ENCODE measurements around the gene RFC3. TPM values are rescaled to one million over a fixed set of nuclear protein-coding genes. Genes with fewer than 3 reads are reported as not detected.

Gene RFC3, protein sequence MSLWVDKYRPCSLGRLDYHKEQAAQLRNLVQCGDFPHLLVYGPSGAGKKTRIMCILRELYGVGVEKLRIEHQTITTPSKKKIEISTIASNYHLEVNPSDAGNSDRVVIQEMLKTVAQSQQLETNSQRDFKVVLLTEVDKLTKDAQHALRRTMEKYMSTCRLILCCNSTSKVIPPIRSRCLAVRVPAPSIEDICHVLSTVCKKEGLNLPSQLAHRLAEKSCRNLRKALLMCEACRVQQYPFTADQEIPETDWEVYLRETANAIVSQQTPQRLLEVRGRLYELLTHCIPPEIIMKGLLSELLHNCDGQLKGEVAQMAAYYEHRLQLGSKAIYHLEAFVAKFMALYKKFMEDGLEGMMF
- total RNA-seq (1 to 10 TPM; 5.7 to 8.7 (median 6.1) TPM), total RNA-seq (4.0 to 100 (median 8.8) reads per million in 29 experiments)
- 7.4 TPM for total RNA-seq (2013)

DNA sequence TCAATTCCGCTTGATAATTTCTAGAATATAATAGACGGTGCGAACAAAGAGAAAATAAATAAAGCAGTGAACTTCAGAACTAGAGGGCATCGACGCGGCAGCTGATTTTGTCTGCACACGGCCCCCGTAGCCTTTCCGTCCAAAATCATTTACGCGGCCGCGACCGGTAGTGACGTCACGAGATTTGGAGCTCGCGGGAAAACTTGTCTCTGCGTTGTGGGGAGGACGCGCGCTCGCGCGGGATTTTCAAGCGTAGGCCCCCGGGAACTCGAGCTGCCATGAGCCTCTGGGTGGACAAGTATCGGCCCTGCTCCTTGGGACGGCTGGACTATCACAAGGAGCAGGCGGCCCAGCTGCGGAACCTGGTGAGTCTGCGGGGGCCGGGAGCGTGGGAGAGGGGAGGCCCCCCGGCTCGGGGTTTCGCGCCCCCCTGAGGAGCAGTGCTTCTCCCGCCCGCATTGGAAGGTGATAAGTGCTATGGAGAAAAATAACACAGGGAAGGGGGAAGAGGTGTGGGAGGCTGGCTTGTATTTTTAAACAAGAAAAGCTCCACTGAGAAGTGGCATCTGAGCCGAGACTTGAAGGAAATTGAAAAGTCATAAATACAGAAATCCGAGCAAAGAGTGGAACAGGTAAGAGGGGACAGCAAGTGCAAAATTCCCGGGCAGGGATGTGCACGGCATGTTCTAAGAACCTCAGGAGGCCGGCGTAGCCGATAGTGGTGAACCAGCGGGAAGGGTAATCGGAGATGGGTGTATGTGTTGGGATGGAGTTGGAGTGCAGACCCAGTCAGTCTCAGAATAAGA lies at the start of gene RFC3:
Gene RFC3, plus strand, starts transcription at position 249 of the 806 bp plus-strand sequence. Its CDS starts 30 bp downstream, at position 279.
- DNase-seq (peak; percentile 74 to 95 (median 87)), ATAC-seq (replicated peaks in 1 of 4) (peak; percentile 89 to 95 (median 92))
- POLR2A ChIA-PET: interaction anchor here in 1 of 2 donors (1.4 kb wide), 1 partner anchor 275 kb away, joined by 9 read pairs; no protein-coding TSS in a partner anchor
- H3K4me1 ChIP-seq (ENCODE audit: control insufficient read depth in 1 of 2, extremely low read depth in 1 of 2, insufficient read depth in 2 of 2, low read length in 2 of 2): peaks cover 4 to 10% of the 10 kb centered on the region in 2 experiments
- CTCF ChIA-PET: interaction anchor here in 1 of 2 donors (0.6 to 1.4 kb wide), 6 partner anchors 18 to 1237 kb away, joined by 3 to 8 read pairs (median 4); no protein-coding TSS in a partner anchor
- Mint-ChIP-seq H3K4me1 (peaks cover 15 to 29% (median 19%) of the 10 kb centered on the region in 3 donors), H3K27ac (peak within 1 kb of the TSS; percentile 86), H3K27me3 (peaks cover 0 to 3% of the 10 kb centered on the region in 2 donors), H3K9me3 (no peaks in the 10 kb centered on the region), H3K4me3 (peak within 1 kb of the TSS; percentile 91 to 96 (median 94)), H3K36me3 (peaks cover 14% of the 10 kb centered on the region)
- peak within 1 kb of the TSS; percentile 34 for H3K27ac ChIP-seq (ENCODE audit: low read length)
- H3K36me3 ChIP-seq (ENCODE audit: control insufficient read depth in 2 of 2, extremely low read depth in 1 of 2, insufficient read depth in 1 of 2, low read length in 1 of 2): no peaks in the 10 kb centered on the region
- H3K27me3 ChIP-seq (replicated peaks in 1 of 2; ENCODE audit: control insufficient read depth in 2 of 2, extremely low read depth in 1 of 2, insufficient read depth in 2 of 2, low read length in 1 of 2): no peaks in the 10 kb centered on the region
- H3K4me3 ChIP-seq (ENCODE audit: control insufficient read depth in 1 of 2, extremely low read depth in 1 of 2, low read length in 1 of 2): peak within 1 kb of the TSS; percentile 77 to 89
- 0% methylated on average over 49 of the region's 50 CpGs for WGBS (ENCODE audit: insufficient coverage)
- H3K9me3 ChIP-seq: no peaks in the 10 kb centered on the region

DNA sequence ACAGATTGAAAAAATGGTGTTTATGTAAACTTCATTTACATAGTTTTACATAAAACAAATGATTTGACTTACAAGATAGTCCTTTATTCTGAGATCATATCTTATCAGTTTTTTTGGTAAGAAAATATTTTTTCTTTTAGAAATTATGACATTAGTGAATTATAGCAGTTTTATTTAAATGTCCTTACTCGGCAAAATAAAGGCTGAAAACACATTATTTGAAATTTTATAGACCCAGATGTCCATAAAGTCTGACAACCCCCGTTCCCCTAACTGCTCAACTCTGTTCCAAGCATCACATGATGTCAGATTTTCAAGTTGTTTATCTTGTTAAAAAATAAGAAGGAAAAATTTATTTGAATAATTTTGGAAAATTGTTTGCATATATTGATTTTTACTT lies 46.7 kb upstream of the RFC3 start:
- H3K4me3 Mint-ChIP-seq: no peak overlapping the region
- CTCF ChIA-PET: no interaction called here
- no peak overlapping the region for H3K27ac Mint-ChIP-seq
- Histone ChIP-seq H3K4me1 (ENCODE audit: control insufficient read depth in 1 of 2, extremely low read depth in 1 of 2, insufficient read depth in 2 of 2, low read length in 2 of 2) (peaks cover 0 to under 1% of the 10 kb centered on the region in 2 experiments), H3K4me3 (ENCODE audit: control insufficient read depth in 1 of 2, extremely low read depth in 1 of 2, low read length in 1 of 2) (no peak overlapping the region), H3K36me3 (ENCODE audit: control insufficient read depth in 2 of 2, extremely low read depth in 1 of 2, insufficient read depth in 1 of 2, low read length in 1 of 2) (no peaks in the 10 kb centered on the region), H3K9me3 (no peaks in the 10 kb centered on the region), H3K27ac (ENCODE audit: low read length) (no peak overlapping the region), H3K27me3 (replicated peaks in 1 of 2; ENCODE audit: control insufficient read depth in 2 of 2, extremely low read depth in 1 of 2, insufficient read depth in 2 of 2, low read length in 1 of 2) (no peaks in the 10 kb centered on the region)
- WGBS (ENCODE audit: insufficient coverage): no CpG with 5 or more reads among the region's 2 CpGs
- POLR2A ChIA-PET: no interaction called here
- ATAC-seq (replicated peaks in 1 of 4): no peak
- H3K36me3 Mint-ChIP-seq: no peaks in the 10 kb centered on the region
- no peak for DNase-seq
- H3K4me1 Mint-ChIP-seq: peaks cover 3 to 7% (median 7%) of the 10 kb centered on the region in 3 donors
- H3K9me3 Mint-ChIP-seq: peaks cover 0 to 4% (median 0%) of the 10 kb centered on the region in 3 donors
- H3K27me3 Mint-ChIP-seq: peaks cover 6 to 9% of the 10 kb centered on the region in 2 donors

DNA sequence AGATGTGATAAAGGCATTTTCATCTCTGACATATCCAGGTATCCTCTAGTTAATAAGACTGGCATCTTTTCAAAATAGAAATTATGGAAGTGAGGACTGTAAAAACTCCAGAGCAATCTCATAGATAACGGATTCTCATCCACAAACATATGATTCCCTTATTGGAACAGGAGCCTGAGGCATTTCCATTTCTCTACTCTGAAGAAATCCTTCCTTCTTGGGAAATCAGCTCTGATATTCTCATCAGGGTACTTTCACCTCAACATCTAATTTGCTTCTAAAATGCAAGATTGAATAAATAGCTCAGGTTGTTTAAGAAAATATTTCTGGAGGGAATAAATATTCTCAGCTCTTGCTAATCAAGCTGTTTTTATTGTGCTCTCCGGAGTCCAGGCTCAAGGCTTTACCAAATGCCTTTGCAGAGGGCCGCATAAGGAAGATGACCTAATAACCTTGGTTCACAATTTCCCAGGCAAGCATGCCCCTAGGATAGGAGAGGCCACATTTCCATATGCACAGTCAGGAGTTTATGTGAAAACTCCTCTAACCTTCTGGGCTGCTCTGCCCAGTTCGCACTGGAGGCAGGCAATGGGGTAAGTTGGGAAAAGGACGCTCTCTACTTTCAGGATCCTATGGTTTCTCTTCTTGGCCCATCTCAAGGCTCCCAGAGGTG lies 44.0 kb upstream of the RFC3 start:
- Mint-ChIP-seq H3K4me3 (no peak overlapping the region), H3K4me1 (peaks cover 6 to 10% (median 8%) of the 10 kb centered on the region in 3 donors), H3K27ac (no peak overlapping the region), H3K9me3 (no peaks in the 10 kb centered on the region), H3K27me3 (peaks cover 5% of the 10 kb centered on the region in 2 donors), H3K36me3 (no peaks in the 10 kb centered on the region)
- DNase-seq (no peak), ATAC-seq (replicated peaks in 1 of 4) (no peak)
- H3K4me1 ChIP-seq (ENCODE audit: control insufficient read depth in 1 of 2, extremely low read depth in 1 of 2, insufficient read depth in 2 of 2, low read length in 2 of 2): peaks cover 0 to 3% of the 10 kb centered on the region in 2 experiments
- no peaks in the 10 kb centered on the region for H3K27me3 ChIP-seq (replicated peaks in 1 of 2; ENCODE audit: control insufficient read depth in 2 of 2, extremely low read depth in 1 of 2, insufficient read depth in 2 of 2, low read length in 1 of 2)
- no peaks in the 10 kb centered on the region for H3K36me3 ChIP-seq (ENCODE audit: control insufficient read depth in 2 of 2, extremely low read depth in 1 of 2, insufficient read depth in 1 of 2, low read length in 1 of 2)
- H3K27ac ChIP-seq (ENCODE audit: low read length): no peak overlapping the region
- POLR2A ChIA-PET: no interaction called here
- CTCF ChIA-PET: interaction anchor here in 1 of 2 donors (0.6 kb wide), 1 partner anchor 151 kb away, joined by 3 read pairs; no protein-coding TSS in a partner anchor
- H3K4me3 ChIP-seq (ENCODE audit: control insufficient read depth in 1 of 2, extremely low read depth in 1 of 2, low read length in 1 of 2): no peak overlapping the region
- WGBS (ENCODE audit: insufficient coverage): 100% methylated on average over 1 of the region's 5 CpGs
- no peaks in the 10 kb centered on the region for H3K9me3 ChIP-seq

DNA sequence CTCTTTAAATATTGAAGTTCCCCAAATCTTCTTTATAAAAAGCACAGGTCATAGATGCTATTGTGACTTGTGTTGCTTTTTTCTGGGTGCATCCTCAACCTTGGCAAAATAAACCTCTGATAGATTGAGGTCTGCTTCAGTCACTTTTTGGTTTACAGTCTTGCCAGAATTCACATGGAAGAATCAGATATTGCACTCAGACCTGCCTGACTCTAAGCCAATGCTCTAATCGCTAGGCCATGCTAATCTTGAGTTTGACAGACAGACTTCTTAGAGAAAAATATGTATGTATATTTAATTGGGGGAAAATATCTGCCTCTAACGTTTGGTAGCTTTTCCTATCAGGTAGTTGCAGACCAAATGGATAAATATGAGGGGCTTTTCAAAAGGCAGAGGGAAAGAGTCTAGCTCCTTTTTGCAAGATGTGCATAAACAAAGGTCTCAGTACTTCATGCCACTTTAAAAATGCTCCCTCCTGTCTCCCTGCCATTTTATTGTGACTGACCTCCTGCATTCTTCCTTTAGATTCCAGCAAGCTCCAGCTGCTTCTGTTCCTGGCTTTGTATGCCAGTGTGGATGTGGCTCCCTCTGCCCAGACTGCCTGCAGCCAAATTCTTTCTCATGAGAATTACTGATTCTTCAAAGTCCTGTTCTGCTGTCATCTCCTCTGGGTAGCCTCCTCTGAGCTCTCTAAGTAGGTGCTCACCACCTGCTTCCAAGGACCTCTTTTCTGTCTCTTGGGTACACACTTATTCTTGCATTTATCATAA lies 42.4 kb upstream of the RFC3 start:
- no peaks in the 10 kb centered on the region for H3K36me3 Mint-ChIP-seq
- ATAC-seq (replicated peaks in 1 of 4): no peak
- ChIA-PET CTCF (no interaction called here), POLR2A (interaction anchor here (0.5 to 0.6 kb wide), 2 partner anchors 25 to 1847 kb away, joined by 3 read pairs; no protein-coding TSS in a partner anchor)
- H3K9me3 Mint-ChIP-seq: no peaks in the 10 kb centered on the region
- no peak for DNase-seq
- Histone ChIP-seq H3K27me3 (replicated peaks in 1 of 2; ENCODE audit: control insufficient read depth in 2 of 2, extremely low read depth in 1 of 2, insufficient read depth in 2 of 2, low read length in 1 of 2) (no peaks in the 10 kb centered on the region), H3K9me3 (no peaks in the 10 kb centered on the region), H3K4me3 (ENCODE audit: control insufficient read depth in 1 of 2, extremely low read depth in 1 of 2, low read length in 1 of 2) (no peak overlapping the region), H3K4me1 (ENCODE audit: control insufficient read depth in 1 of 2, extremely low read depth in 1 of 2, insufficient read depth in 2 of 2, low read length in 2 of 2) (peaks cover 0 to 3% of the 10 kb centered on the region in 2 experiments), H3K36me3 (ENCODE audit: control insufficient read depth in 2 of 2, extremely low read depth in 1 of 2, insufficient read depth in 1 of 2, low read length in 1 of 2) (no peaks in the 10 kb centered on the region), H3K27ac (ENCODE audit: low read length) (no peak overlapping the region)
- peaks cover 6 to 10% (median 8%) of the 10 kb centered on the region in 3 donors for H3K4me1 Mint-ChIP-seq
- peaks cover 5 to 12% of the 10 kb centered on the region in 2 donors for H3K27me3 Mint-ChIP-seq
- H3K27ac Mint-ChIP-seq: no peak overlapping the region
- WGBS (ENCODE audit: insufficient coverage): 50% methylated on average over 2 of the region's 2 CpGs
- no peak overlapping the region for H3K4me3 Mint-ChIP-seq

DNA sequence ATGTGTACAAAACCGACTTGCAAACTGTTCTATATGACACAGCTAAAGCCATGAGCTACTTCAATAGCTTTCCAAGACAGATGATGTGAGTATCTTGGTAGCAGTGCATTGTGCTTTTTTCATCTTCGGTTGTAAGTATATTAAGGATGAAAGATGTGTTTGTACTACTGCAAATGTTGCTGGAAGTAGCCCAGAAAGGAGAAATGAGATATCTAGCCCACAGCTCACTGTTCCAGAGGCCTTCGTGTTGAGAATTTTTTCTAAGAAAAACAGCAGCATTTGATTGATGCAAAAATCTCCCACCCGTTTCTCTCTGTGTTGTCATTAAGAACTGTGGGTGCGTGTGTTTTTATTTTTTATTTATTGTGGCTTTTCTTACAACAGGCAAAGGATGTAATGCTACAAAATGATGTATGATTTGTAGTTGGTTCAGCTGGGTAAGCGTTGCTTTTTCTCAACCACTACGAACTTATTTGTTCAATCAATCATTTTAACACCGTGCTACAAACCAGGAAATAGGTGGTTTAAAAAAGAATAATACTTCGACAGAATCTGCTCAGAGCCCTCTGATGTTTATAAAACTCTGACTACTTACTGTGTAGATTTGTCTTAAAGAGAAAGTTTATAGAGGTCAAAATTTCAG lies 41.6 kb upstream of the RFC3 start:
- H3K4me3 Mint-ChIP-seq: peak overlapping the region in 1 of 3 donors; percentile 40
- CTCF ChIA-PET: no interaction called here

More for the DNA sequence above, 41.6 kb upstream of the RFC3 start:
- H3K27ac Mint-ChIP-seq: no peak overlapping the region
- no peak for ATAC-seq (replicated peaks in 1 of 4)
- peaks cover 6 to 10% (median 8%) of the 10 kb centered on the region in 3 donors for H3K4me1 Mint-ChIP-seq
- H3K36me3 Mint-ChIP-seq: no peaks in the 10 kb centered on the region
- WGBS (ENCODE audit: insufficient coverage): no CpG with 5 or more reads among the region's 9 CpGs
- Histone ChIP-seq H3K9me3 (no peaks in the 10 kb centered on the region), H3K4me1 (ENCODE audit: control insufficient read depth in 1 of 2, extremely low read depth in 1 of 2, insufficient read depth in 2 of 2, low read length in 2 of 2) (peaks cover 0 to 3% of the 10 kb centered on the region in 2 experiments), H3K27me3 (replicated peaks in 1 of 2; ENCODE audit: control insufficient read depth in 2 of 2, extremely low read depth in 1 of 2, insufficient read depth in 2 of 2, low read length in 1 of 2) (no peaks in the 10 kb centered on the region), H3K27ac (ENCODE audit: low read length) (no peak overlapping the region), H3K36me3 (ENCODE audit: control insufficient read depth in 2 of 2, extremely low read depth in 1 of 2, insufficient read depth in 1 of 2, low read length in 1 of 2) (no peaks in the 10 kb centered on the region), H3K4me3 (ENCODE audit: control insufficient read depth in 1 of 2, extremely low read depth in 1 of 2, low read length in 1 of 2) (no peak overlapping the region)
- POLR2A ChIA-PET: interaction anchor here (0.5 to 0.6 kb wide), 3 partner anchors 24 to 1846 kb away, joined by 3 to 7 read pairs (median 3); no protein-coding TSS in a partner anchor
- no peak for DNase-seq
- H3K27me3 Mint-ChIP-seq: peaks cover 5 to 12% of the 10 kb centered on the region in 2 donors
- no peaks in the 10 kb centered on the region for H3K9me3 Mint-ChIP-seq

Measured in T-cell (primary cell).